GM19240 (cell line): ENCODE data around the gene TUBB.
"Not testable (repeated sequence)": the region's sequence is repeated elsewhere in the genome, so short reads cannot be mapped to it uniquely, and the experiment has no call there.

Experiments
- DNase-seq: peaks from one replicate; pipeline ENCODE4 v3.0.0; 2011; ENCODE audit warnings: low spot score; ENCODE audit not compliant: insufficient read length

Gene TUBB

GRCh38 chr6:30738532-30738931 lies 18.4 kb downstream of the TUBB start:
- no peak for DNase-seq

- no peak for DNase-seq
These were observed 20.4 kb downstream of the TUBB start for GRCh38 chr6:30740540-30740870.

DNA sequence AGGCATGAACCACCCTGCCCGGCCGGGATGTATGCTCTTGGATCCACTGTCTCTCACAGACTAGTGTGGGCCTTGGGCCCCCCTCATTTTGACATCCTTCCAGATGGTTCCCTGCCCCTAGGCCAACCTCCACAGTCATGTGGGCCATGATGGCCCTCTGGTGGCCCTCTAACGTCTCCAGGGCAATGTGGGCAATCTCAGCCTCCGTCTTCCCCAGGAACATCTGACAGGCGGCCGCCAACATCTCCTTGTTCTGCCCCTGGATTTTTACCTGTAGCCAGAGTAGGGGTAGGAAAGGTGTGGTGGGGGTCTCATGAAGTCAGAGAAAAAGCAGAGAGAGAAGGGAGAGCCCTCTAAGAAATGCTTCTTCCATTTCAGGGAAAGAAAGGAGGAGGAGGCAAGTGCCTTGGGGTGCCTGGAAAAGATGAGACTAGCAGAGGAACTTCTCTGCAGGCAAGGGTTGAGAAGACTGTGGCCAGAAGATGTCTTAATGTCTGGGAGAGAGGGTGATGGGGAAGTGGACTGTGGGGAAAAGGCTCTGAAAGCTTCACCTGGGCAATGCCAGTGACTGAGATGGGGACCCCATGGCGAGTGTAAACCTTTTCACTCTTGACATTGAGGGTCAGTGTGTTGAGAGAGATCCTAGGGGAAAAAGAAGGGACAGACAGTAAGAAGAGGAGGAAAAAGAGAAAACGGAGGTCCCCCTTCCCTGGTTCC lies 21.1 kb downstream of the TUBB start:
- DNase-seq: no peak

- DNase-seq: no peak
These were observed 21.7 kb downstream of the TUBB start for GRCh38 chr6:30741789-30742315.

DNA sequence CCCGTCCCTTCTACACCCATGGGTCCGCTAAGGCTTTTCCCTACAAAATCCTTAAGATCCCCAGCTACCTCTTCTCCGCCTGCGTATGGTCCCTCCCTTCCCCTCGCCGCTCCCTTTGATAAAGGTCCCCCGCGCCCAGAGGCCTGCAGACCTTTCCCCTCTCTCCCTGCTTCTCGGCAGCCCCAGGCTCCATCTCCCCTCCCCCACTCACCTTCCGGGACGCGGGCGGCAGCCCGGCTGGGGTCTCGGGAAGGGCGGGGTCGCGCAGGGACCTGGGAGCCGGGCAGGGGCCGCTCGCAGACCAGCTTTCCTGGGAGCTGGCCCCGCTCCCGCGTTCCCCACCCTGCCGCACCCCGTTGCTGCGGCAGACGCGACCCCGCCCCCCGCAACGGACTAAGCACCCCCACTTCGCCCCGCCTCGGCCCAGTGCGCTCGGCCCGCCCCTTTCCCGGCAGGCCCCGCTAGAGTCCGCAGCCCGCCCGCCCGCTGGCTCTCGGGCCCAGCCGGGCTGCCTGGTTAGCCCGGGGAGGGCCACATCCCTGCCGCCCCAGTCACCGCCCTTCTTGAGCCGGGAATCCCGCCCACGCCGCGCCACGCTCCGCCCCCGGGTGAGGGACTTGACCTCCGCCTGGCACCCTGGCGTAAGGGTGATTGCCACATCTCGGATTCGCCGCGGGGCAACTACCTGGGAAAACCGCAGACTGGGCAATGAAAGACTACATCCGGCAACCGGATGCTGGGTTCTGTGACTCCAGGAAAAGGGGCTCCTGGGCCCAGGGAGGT lies 22.4 kb downstream of the TUBB start, which contains the start of gene FLOT1:
TSS of gene FLOT1 (minus strand) at position 372 of the 783 bp plus-strand sequence. CDS start 498 bp downstream, outside the sequence.
- DNase-seq: peak; percentile 85

GRCh38 chr6:30743099-30744053 lies 23.2 kb downstream of the TUBB start:
- no peak for DNase-seq

DNA sequence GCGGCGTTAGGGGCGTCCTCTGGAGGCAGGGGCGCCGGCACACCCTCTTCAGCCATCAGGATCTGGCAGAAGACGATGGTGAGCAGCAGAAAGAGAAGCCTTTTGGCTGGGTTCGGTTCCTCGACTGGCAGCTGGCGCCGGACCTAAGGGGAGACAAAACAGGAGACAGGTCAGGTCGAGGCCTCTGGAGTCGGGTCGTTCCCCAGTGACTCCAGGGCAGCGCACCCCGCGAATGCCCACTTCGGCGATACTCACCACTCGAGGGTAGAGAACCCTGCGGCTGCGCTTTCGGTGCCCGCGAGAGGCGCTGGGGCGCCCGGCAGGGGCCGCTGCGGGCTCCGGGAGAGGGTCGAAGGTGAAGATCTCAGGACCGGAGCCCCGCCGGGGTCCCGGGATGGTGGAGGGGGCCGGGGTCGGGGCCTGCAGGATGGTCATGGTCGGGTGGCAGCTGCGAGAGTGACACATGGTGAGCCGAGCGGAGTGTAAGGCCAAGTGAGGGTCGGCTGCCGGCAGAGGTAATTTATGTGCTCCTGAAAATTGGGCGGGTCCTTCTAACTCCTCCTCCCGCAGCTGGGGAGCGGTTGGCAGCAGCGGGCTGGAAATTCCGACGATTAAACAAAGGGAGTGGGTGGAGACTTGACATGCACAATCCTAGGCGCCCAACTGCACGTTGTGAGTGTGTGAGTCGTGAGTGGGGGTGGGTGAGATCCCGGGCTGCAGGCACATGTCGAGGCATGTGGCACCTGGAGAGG lies 24.1 kb downstream of the TUBB start, which contains the start of gene IER3:
TSS of gene IER3 (minus strand) at position 494 of the 752 bp plus-strand sequence. CDS start at position 465, 29 bp downstream.
- no peak for DNase-seq

DNA sequence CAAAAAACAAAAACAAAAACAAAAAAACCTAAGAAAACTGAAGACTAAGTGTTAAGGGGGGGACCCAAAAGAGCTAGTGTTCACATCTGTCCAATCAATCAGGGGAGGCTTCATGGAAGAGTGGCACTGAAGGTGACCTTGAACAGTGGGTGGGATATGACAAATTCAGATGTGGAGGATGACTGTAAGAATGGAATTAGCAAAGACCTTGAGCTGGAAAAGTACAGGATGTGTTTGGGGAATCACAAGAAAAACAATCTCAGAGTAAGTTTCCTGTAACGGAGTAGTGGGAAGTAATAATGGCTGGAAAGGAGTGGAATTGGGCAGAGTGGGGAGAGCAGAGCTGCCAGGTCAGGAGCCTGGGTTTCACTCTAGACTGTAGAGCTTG lies 27.1 kb downstream of the TUBB start:
- no peak for DNase-seq

- DNase-seq: no peak
These were observed 28.0 kb downstream of the TUBB start for GRCh38 chr6:30747902-30748769.

GRCh38 chr6:30748851-30749540 lies 28.8 kb downstream of the TUBB start:
- DNase-seq: no peak

- DNase-seq: no peak
These were observed 29.6 kb downstream of the TUBB start for GRCh38 chr6:30749554-30750378.

DNA sequence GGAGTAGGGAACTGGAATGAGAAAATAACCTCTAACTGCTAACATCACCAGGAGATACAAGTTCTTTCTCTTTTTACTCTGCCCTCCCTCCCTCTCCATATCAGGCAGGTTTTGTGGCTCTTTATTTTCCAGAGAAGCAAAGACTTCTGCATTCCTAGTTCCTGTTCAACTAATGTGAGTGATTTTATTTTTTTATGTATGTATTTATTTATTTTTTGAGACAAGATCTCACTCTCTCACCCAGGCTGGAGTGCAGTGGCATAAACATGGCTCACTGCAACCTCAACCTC lies 30.2 kb downstream of the TUBB start:
- DNase-seq: no peak

DNA sequence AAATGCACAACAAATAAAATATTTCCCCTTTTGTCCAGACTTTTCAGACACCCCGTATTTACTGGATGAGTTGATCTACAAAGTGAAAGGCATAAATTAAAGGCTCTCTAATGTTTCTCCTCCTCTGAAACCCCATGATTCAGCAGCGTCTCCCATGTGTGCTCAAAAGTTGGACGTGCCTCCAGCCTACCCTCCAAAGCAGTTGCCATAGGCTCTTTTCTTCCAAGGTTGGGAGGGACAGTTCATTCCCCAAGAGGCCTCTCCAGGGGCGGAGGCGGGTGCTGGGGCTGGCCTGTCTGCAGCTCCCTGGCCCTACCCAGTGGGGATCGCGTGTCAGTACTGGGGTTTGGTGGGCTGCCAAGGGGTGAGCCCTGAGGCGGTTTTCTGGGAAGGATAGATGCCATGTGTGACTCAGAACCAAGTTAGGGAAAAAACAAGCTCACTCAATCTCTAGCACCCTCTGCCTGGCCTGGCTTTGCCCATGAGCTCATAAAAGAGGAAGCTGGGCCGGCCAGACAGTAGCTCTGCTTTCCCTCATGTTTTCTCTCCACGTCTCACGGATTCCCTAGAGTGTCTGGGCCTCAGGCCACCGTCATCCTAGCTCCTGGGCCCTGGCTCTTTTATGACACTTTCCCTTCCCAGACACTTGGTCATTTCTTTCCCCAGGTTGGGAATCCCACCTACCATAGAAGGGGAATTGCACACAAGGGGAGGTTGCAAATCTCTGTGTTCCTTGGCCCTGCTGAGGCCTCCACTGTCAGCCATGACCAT lies 32.2 kb downstream of the TUBB start:
- DNase-seq: no peak

DNA sequence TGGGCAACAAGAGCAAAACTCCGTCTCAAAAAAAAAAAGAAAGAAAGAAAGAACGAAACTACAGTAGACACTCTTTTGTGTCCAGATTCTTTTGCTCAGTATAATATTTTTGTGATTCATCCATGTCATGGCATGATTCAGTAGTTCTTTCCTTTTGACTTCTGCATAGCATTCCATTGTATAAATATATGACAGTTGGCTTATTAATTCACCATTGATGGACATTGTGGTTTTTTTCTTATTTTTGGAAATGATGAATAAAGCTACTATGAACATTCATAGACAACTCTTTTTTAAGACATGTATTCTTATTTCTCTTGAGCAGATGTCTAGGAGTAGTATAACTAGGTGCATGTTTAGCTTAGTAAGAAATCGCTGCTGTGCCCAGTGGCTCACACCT lies 34.5 kb downstream of the TUBB start:
- no peak for DNase-seq

- DNase-seq: not testable (repeated sequence)
These were observed 36.4 kb downstream of the TUBB start for GRCh38 chr6:30756405-30757003.

DNA sequence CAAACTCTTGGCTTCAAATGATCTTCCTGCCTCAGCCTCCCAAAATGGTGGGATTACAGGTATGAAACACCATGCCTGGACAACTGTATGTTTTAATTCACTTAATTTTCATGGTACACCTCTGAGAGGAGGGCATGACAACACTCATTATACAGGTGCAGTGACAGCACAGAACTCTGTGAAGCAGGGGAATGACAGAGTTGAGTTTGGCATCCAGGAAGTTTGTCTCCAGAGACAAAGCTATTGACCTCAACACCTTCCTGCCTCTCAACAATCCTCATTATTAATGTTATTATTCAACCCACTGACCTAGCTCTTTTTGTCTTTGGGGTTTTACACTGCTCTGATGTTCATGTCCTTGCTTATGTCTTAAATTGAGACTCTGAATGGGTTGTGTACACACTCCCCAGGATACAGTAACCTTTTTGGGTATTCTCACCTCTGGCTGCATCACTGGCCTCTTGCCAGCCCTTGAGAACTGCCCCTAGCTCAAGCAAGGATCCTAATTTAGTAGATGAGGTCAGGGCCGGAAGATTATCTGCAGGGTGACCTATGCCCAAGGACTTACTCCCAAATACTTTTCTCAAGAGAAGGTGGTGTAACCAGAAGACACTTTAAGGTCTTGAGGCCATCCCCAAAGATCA lies 37.2 kb downstream of the TUBB start:
- no peak for DNase-seq
